HUES48 (cell line): ENCODE measurements around the gene ADGRB3.
"Not testable (repeated sequence)": the region's sequence is repeated elsewhere in the genome, so short reads cannot be mapped to it uniquely, and the experiment has no call there.

ENCODE experiments used
- H3K27ac ChIP-seq: one replicate; pipeline ENCODE4 v1.7.0; 2013; ENCODE audit warnings: low read depth, low read length, inconsistent platforms
- H3K27me3 ChIP-seq: 2 replicates; pipeline ENCODE4 v1.6.1; 2013; ENCODE audit warnings: mild to moderate bottlenecking, low read length; ENCODE audit not compliant: control insufficient read depth, insufficient read depth
- H3K36me3 ChIP-seq: 2 replicates; pipeline ENCODE4 v1.6.1; 2013; ENCODE audit warnings: low read length; ENCODE audit not compliant: control insufficient read depth, insufficient read depth
- H3K4me1 ChIP-seq: 2 replicates; pipeline ENCODE4 v1.6.1; 2013; ENCODE audit warnings: mild to moderate bottlenecking, low read length; ENCODE audit not compliant: control insufficient read depth, insufficient read depth
- H3K4me3 ChIP-seq: 2 replicates; pipeline ENCODE4 v1.5.1; 2013; ENCODE audit warnings: mild to moderate bottlenecking, low read depth, low read length
- H3K9ac ChIP-seq: 2 replicates; pipeline ENCODE4 v1.6.1; 2013; ENCODE audit warnings: mild to moderate bottlenecking, low read depth, low read length, moderate library complexity
- H3K9me3 ChIP-seq: 2 replicates; pipeline ENCODE4 v1.6.1; 2013; ENCODE audit warnings: low read length; ENCODE audit not compliant: control insufficient read depth, insufficient read depth

ADGRB3 gene

GRCh38 chr6:68880050-68880813 lies 245.2 kb downstream of the ADGRB3 start:
- Histone ChIP-seq H3K27me3 (no peaks in the 10 kb centered on the region), H3K9ac (no peak overlapping the region), H3K4me1 (no peaks in the 10 kb centered on the region), H3K4me3 (no peak overlapping the region), H3K27ac (no peak overlapping the region), H3K36me3 (no peaks in the 10 kb centered on the region), H3K9me3 (no peaks in the 10 kb centered on the region)

GRCh38 chr6:68883325-68883724 lies 248.2 kb downstream of the ADGRB3 start:
- not testable (repeated sequence) for H3K36me3 ChIP-seq, H3K27ac ChIP-seq

GRCh38 chr6:68891419-68891818 lies 256.3 kb downstream of the ADGRB3 start:
- no peaks in the 10 kb centered on the region for H3K36me3 ChIP-seq

More at GRCh38 chr6:68883325-68883724, 248.2 kb downstream of the ADGRB3 start:
- not testable (repeated sequence) for H3K27me3 ChIP-seq, H3K9ac ChIP-seq, H3K4me1 ChIP-seq, H3K4me3 ChIP-seq, H3K9me3 ChIP-seq

GRCh38 chr6:68892452-68892851 lies 257.4 kb downstream of the ADGRB3 start:
- Histone ChIP-seq H3K4me1 (no peaks in the 10 kb centered on the region), H3K9ac (no peak overlapping the region), H3K4me3 (no peak overlapping the region), H3K9me3 (no peaks in the 10 kb centered on the region), H3K36me3 (no peaks in the 10 kb centered on the region), H3K27ac (no peak overlapping the region), H3K27me3 (no peaks in the 10 kb centered on the region)

More at GRCh38 chr6:68891419-68891818, 256.3 kb downstream of the ADGRB3 start:
- Histone ChIP-seq H3K27me3 (no peaks in the 10 kb centered on the region), H3K27ac (no peak overlapping the region), H3K4me3 (no peak overlapping the region), H3K9ac (no peak overlapping the region), H3K9me3 (no peaks in the 10 kb centered on the region), H3K4me1 (no peaks in the 10 kb centered on the region)

- H3K4me3 ChIP-seq, result no peak overlapping the region
Measured at GRCh38 chr6:68895929-68896328, 260.8 kb downstream of the ADGRB3 start.

GRCh38 chr6:68901044-68901443 lies 266.0 kb downstream of the ADGRB3 start:
- Histone ChIP-seq H3K27me3 (no peaks in the 10 kb centered on the region), H3K36me3 (no peaks in the 10 kb centered on the region), H3K4me3 (no peak overlapping the region), H3K4me1 (no peaks in the 10 kb centered on the region), H3K27ac (no peak overlapping the region), H3K9me3 (no peaks in the 10 kb centered on the region), H3K9ac (no peak overlapping the region)

More at GRCh38 chr6:68895929-68896328, 260.8 kb downstream of the ADGRB3 start:
- Histone ChIP-seq H3K27ac (no peak overlapping the region), H3K36me3 (no peaks in the 10 kb centered on the region), H3K9me3 (no peaks in the 10 kb centered on the region), H3K27me3 (no peaks in the 10 kb centered on the region), H3K4me1 (no peaks in the 10 kb centered on the region), H3K9ac (no peak overlapping the region)

- no peak overlapping the region for H3K27ac ChIP-seq
- H3K9me3 ChIP-seq, result no peaks in the 10 kb centered on the region
- H3K9ac ChIP-seq, result no peak overlapping the region
- no peaks in the 10 kb centered on the region for H3K27me3 ChIP-seq
- no peaks in the 10 kb centered on the region for H3K4me1 ChIP-seq
- no peaks in the 10 kb centered on the region for H3K36me3 ChIP-seq
- H3K4me3 ChIP-seq, result no peak overlapping the region
Measured at GRCh38 chr6:68911334-68911733, 276.3 kb downstream of the ADGRB3 start.

- Histone ChIP-seq H3K36me3 (no peaks in the 10 kb centered on the region), H3K9me3 (no peaks in the 10 kb centered on the region), H3K4me3 (no peak overlapping the region), H3K9ac (no peak overlapping the region), H3K4me1 (no peaks in the 10 kb centered on the region), H3K27ac (no peak overlapping the region), H3K27me3 (no peaks in the 10 kb centered on the region)
Measured at GRCh38 chr6:68911811-68912210, 276.7 kb downstream of the ADGRB3 start.

- not testable (repeated sequence) for H3K27me3 ChIP-seq, H3K27ac ChIP-seq, H3K36me3 ChIP-seq, H3K9me3 ChIP-seq, H3K4me1 ChIP-seq, H3K9ac ChIP-seq, H3K4me3 ChIP-seq
Measured at GRCh38 chr6:68912805-68913204, 277.7 kb downstream of the ADGRB3 start.

GRCh38 chr6:68915586-68915985 lies 280.5 kb downstream of the ADGRB3 start:
- Histone ChIP-seq H3K4me3 (no peak overlapping the region), H3K9me3 (no peaks in the 10 kb centered on the region), H3K9ac (no peak overlapping the region), H3K27me3 (no peaks in the 10 kb centered on the region), H3K36me3 (no peaks in the 10 kb centered on the region), H3K27ac (no peak overlapping the region), H3K4me1 (no peaks in the 10 kb centered on the region)

GRCh38 chr6:68919537-68919936 lies 284.5 kb downstream of the ADGRB3 start:
- no peaks in the 10 kb centered on the region for H3K9me3 ChIP-seq
- no peak overlapping the region for H3K4me3 ChIP-seq
- H3K27me3 ChIP-seq, result no peaks in the 10 kb centered on the region
- no peak overlapping the region for H3K9ac ChIP-seq
- H3K27ac ChIP-seq, result no peak overlapping the region
- H3K36me3 ChIP-seq, result no peaks in the 10 kb centered on the region
- peaks cover 5% of the 10 kb centered on the region for H3K4me1 ChIP-seq
